Sigmoid colon (tissue), 7 donors: Measurements from ENCODE around the gene TEX13D. TPM values are rescaled to one million over a fixed set of nuclear protein-coding genes. Genes with fewer than 3 reads are reported as not detected.

ENCODE experiments used
- DNase-seq: peaks from one replicate; pipeline ENCODE4 v3.0.0-alpha.2; 2019
- H3K27ac ChIP-seq, 4 donors: fragments of 200-600 bp; sonication (generic); one replicate each; pipeline ENCODE4 v1.5.1; 2016 to 2019; ENCODE audit warnings: mild to moderate bottlenecking in 1 of 4
- H3K27me3 ChIP-seq, 3 donors: fragments of 200-600 bp; sonication (generic); one replicate each; pipeline ENCODE4 v1.5.1; 2019; ENCODE audit warnings: mild to moderate bottlenecking in 1 of 3
- H3K36me3 ChIP-seq, 4 donors: fragments of 200-600 bp; sonication (generic); one replicate each; pipeline ENCODE4 v1.5.1; 2016 to 2019
- H3K4me1 ChIP-seq, 4 donors: fragments of 200-600 bp; sonication (generic); one replicate each; pipeline ENCODE4 v1.5.1; 2017 to 2019
- H3K4me3 ChIP-seq, 4 donors: fragments of 200-600 bp; sonication (generic); one replicate each; pipeline ENCODE4 v1.5.1; 2017 to 2019; ENCODE audit warnings: mild to moderate bottlenecking in 2 of 4, moderate library complexity in 1 of 4
- H3K9me3 ChIP-seq, 4 donors: fragments of 200-600 bp in 3 of 4; sonication (generic) in 3 of 4; one replicate each; pipeline versions ENCODE4 v1.5.1 to v1.6.1; 2013 to 2019
- EP300 ChIP-seq, 4 donors: sonication (generic); formaldehyde crosslinking; IDR thresholded peaks; one replicate each; pipeline ENCODE4 v1.6.1; 2017; ENCODE audit warnings: antibody characterized with exemption in 4 of 4
- POLR2A ChIP-seq, 2 donors: fragments of 450-650 bp; IDR thresholded peaks; one replicate each; pipeline ENCODE4 v1.6.1; 2016; ENCODE audit warnings: antibody characterized with exemption in 2 of 2, mild to moderate bottlenecking in 2 of 2, moderate library complexity in 2 of 2
- POLR2AphosphoS5 ChIP-seq, 4 donors: sonication (generic); formaldehyde crosslinking; IDR thresholded peaks; one replicate each; pipeline ENCODE4 v1.6.1; 2017; ENCODE audit warnings: antibody characterized with exemption in 4 of 4
- WGBS, 2 donors: extraction: QIAGEN DNeasy Blood & Tissue Kit; methylation state at CpG; one replicate each; pipeline ENCODE4 v1.1.7; 2013; 5-methylcytosine and 5-hydroxymethylcytosine counted together
- intact Hi-C: fragments of 100-400 bp; cut with DNase I; formaldehyde crosslinking; loops from one replicate; pipeline ENCODE4 v1.15.1; 2023
- polyA plus RNA-seq, 3 donors: library from polyadenylated mRNA; stranded (reverse); fragments of 200-250 nt; gene quantifications; one replicate each; pipeline ENCODE4 v1.2.3, GENCODE V29; 2013
- total RNA-seq, 4 donors: library from RNA; depleted of rRNA; stranded (reverse); fragments of >200 nt; gene quantifications; one replicate each; pipeline ENCODE4 v1.1.0, GENCODE V29; 2016
- TF ChIP-seq, protein P1 (sequence below), 4 experiments: fragments of 450-650 bp in 3 of 4; fragments of 200-600 bp in 1 of 4; IDR thresholded peaks; one replicate each; pipeline ENCODE4 v1.5.1; 2016 to 2019; ENCODE audit warnings: antibody characterized with exemption in 4 of 4, mild to moderate bottlenecking in 3 of 4, moderate library complexity in 2 of 4
- donor health status: healthy with polysubstance abuse.
- donor health status: Bipolar disorder and iron deficiency.
- donor health status: healthy.

The TEX13D gene
- total and polyA plus RNA-seq, 7 donors = not detected

DNA sequence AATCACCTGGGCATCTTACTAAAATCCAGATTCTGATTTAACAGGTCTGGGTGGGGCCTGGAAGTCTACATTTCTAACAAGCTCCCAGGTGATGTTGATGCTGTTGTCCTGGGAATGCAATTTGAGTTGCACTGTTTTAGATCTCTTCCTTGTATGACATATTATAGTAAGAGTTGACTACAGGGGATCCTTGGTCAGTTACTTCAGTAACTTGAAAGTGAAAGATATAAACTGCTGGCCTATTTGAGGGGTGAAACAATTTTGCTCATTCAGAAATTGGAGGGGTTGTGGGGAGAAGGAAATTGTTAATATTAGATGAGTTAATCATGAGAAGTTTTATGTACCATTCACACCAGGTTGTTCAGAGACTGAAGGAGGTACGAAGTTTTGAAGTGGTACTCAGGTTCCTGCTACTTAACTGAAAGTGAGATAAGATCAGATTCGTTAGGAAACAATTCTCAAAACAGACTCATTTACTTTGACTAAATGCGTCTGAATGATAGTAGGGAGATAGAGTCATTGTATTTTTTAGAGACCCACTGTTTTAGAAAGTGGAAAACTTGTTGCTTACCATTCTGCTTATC lies 26.4 kb downstream of the TEX13D start:
- H3K4me3 ChIP-seq = no peak overlapping the region
- TF ChIP-seq, protein P1, sequence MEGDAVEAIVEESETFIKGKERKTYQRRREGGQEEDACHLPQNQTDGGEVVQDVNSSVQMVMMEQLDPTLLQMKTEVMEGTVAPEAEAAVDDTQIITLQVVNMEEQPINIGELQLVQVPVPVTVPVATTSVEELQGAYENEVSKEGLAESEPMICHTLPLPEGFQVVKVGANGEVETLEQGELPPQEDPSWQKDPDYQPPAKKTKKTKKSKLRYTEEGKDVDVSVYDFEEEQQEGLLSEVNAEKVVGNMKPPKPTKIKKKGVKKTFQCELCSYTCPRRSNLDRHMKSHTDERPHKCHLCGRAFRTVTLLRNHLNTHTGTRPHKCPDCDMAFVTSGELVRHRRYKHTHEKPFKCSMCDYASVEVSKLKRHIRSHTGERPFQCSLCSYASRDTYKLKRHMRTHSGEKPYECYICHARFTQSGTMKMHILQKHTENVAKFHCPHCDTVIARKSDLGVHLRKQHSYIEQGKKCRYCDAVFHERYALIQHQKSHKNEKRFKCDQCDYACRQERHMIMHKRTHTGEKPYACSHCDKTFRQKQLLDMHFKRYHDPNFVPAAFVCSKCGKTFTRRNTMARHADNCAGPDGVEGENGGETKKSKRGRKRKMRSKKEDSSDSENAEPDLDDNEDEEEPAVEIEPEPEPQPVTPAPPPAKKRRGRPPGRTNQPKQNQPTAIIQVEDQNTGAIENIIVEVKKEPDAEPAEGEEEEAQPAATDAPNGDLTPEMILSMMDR (IDR thresholded peaks at IDR 0.05) = no peak
- TF ChIP-seq POLR2A (IDR thresholded peaks at IDR 0.05) (no peak), EP300 (IDR thresholded peaks at IDR 0.05) (no peak), POLR2AphosphoS5 (IDR thresholded peaks at IDR 0.05) (no peak)
- H3K36me3 ChIP-seq = no peaks in the 10 kb centered on the region
- H3K27ac ChIP-seq = no peak overlapping the region
- intact Hi-C loops = no loop called here
- 40 to 75% methylated on average over 3 of the region's 3 CpGs for WGBS, 2 donors
- H3K27me3 ChIP-seq = no peaks in the 10 kb centered on the region
- H3K9me3 ChIP-seq = no peaks in the 10 kb centered on the region
- no peak for DNase-seq
- no peaks in the 10 kb centered on the region for H3K4me1 ChIP-seq

DNA sequence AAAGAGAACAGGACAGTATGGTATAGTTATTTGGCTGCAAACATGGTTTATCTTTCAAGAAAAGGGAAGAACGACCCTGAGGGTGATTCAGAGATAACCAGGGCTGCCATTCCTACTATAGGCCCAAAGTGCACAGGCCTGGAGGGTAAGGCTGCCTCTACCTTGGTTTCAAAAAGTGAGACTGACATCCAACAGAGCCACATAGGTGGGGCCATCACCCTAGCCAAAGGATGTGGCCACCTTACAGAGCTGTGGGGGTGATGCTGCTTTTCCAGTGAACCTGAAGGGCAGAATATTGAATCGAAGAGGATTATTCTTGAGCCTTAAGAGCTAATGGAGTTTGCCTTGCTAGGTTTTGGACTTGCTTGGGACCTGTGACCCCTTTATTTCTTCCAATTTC lies 29.6 kb downstream of the TEX13D start:
- Histone ChIP-seq H3K27me3 (no peaks in the 10 kb centered on the region), H3K27ac (no peak overlapping the region), H3K36me3 (no peaks in the 10 kb centered on the region), H3K4me3 (no peak overlapping the region), H3K9me3 (no peaks in the 10 kb centered on the region), H3K4me1 (no peaks in the 10 kb centered on the region)
- no peak for DNase-seq
- intact Hi-C loops = no loop called here
- WGBS, 2 donors = 71 to 77% methylated on average over 2 of the region's 2 CpGs
- no peak for TF ChIP-seq POLR2AphosphoS5 (IDR thresholded peaks at IDR 0.05)
- TF ChIP-seq, protein P1 (IDR thresholded peaks at IDR 0.05) = no peak
- no peak for TF ChIP-seq POLR2A (IDR thresholded peaks at IDR 0.05)
- no peak for TF ChIP-seq EP300 (IDR thresholded peaks at IDR 0.05)

DNA sequence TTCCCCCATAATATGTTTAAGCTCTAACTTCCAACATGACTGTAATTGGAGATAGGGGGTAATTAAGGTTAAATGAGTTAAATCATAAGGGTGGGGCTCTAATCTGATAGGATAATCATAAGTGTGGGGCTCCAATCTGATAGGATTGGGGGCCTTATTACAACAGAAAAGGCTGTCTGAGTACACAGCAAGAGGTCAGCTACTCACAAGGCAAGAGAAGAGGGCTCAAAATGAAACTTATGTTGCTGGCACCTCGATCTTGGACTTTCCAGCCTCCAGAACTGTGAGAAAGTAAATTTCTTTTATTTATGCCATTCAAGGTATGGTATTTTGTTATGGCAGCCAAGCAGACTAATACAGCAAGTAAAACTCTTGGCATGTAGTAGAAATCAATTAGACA lies 30.3 kb downstream of the TEX13D start:
- TF ChIP-seq POLR2AphosphoS5 (IDR thresholded peaks at IDR 0.05) = no peak
- TF ChIP-seq POLR2A (IDR thresholded peaks at IDR 0.05) = no peak
- no peak for TF ChIP-seq EP300 (IDR thresholded peaks at IDR 0.05)
- TF ChIP-seq, protein P1 (IDR thresholded peaks at IDR 0.05) = no peak
- Histone ChIP-seq H3K27me3 (no peaks in the 10 kb centered on the region), H3K27ac (no peak overlapping the region), H3K36me3 (no peaks in the 10 kb centered on the region), H3K9me3 (no peaks in the 10 kb centered on the region), H3K4me1 (no peaks in the 10 kb centered on the region), H3K4me3 (no peak overlapping the region)
- WGBS, 2 donors = 56 to 75% methylated on average over 1 of the region's 1 CpG
- no peak for DNase-seq
- intact Hi-C loops = no loop called here

DNA sequence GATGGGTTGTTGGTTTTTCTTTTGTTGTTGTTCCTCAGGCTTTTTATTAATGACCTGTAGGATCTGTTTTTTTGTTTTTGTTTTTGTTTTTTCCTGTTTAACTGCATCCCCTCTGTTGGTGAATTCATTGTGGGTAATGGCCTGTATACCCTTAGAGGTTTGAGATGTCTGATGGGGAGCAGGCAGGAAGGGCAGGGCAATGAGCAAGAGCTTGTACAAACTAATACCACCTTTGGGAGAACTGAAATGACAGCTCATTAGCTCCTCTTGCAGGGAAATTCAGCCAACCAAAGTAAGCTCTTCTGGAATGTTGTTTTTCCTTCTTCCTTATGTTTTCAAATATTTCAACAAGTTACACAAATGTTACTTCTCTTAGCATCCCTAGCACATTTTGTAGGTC lies 37.3 kb downstream of the TEX13D start:
- Histone ChIP-seq H3K4me1 (no peaks in the 10 kb centered on the region), H3K36me3 (no peaks in the 10 kb centered on the region), H3K27ac (no peak overlapping the region), H3K9me3 (no peaks in the 10 kb centered on the region), H3K27me3 (no peaks in the 10 kb centered on the region), H3K4me3 (no peak overlapping the region)
- intact Hi-C loops = no loop called here
- TF ChIP-seq EP300 (IDR thresholded peaks at IDR 0.05) (no peak), POLR2AphosphoS5 (IDR thresholded peaks at IDR 0.05) (no peak), POLR2A (IDR thresholded peaks at IDR 0.05) (no peak)
- TF ChIP-seq, protein P1 (IDR thresholded peaks at IDR 0.05) = no peak
- DNase-seq = no peak

- Histone ChIP-seq H3K9me3 (no peaks in the 10 kb centered on the region), H3K4me3 (no peak overlapping the region), H3K4me1 (no peaks in the 10 kb centered on the region), H3K27ac (no peak overlapping the region), H3K27me3 (no peaks in the 10 kb centered on the region), H3K36me3 (no peaks in the 10 kb centered on the region)
- intact Hi-C loops = no loop called here
- TF ChIP-seq, protein P1 (IDR thresholded peaks at IDR 0.05) = no peak
- TF ChIP-seq POLR2A (IDR thresholded peaks at IDR 0.05) (no peak), EP300 (IDR thresholded peaks at IDR 0.05) (no peak), POLR2AphosphoS5 (IDR thresholded peaks at IDR 0.05) (no peak)
- no peak for DNase-seq
- 77 to 97% methylated on average over 1 of the region's 1 CpG for WGBS, 2 donors
Measured at GRCh38 chrX:124373348-124373747, 40.9 kb downstream of the TEX13D start.
